ENCODE results near the gene FGGY. TPM values are rescaled to one million over a fixed set of nuclear protein-coding genes. Genes with fewer than 3 reads are reported as not detected.

FGGY gene
- total RNA-seq, 1 experiment from 2014 or later = 12.0 TPM

- Mint-ChIP-seq H3K36me3 (peaks cover 4% of the 10 kb centered on the region; the same call in 1 of the 2 replicates), H3K27me3 (ENCODE audit: low read depth) (no peaks in the 10 kb centered on the region; the same call in 1 of the 2 replicates), H3K9me3 (no peaks in the 10 kb centered on the region), H3K4me1 (no peaks in the 10 kb centered on the region), H3K4me3 (no peak overlapping the region), H3K27ac (no peak overlapping the region)
- CTCF ChIA-PET = no interaction called here
- DNase-seq (ENCODE audit: low spot score) (no peak), ATAC-seq (no peak)
- TF ChIP-seq AR (CRISPR knock-in tag; IDR thresholded peaks at IDR 0.05) (no peak), ZSCAN18 (CRISPR knock-in tag; IDR thresholded peaks at IDR 0.05) (no peak), SOX15 (CRISPR knock-in tag; IDR thresholded peaks at IDR 0.05) (no peak), OVOL2 (CRISPR knock-in tag; IDR thresholded peaks at IDR 0.05; ENCODE audit: borderline replicate concordance) (no peak), FOXK1 (CRISPR knock-in tag; IDR thresholded peaks at IDR 0.05) (no peak), E2F4 (CRISPR knock-in tag; IDR thresholded peaks at IDR 0.05; ENCODE audit: borderline replicate concordance, low read depth) (no peak), NR1H2 (CRISPR knock-in tag; IDR thresholded peaks at IDR 0.05) (no peak), CTCF (IDR thresholded peaks at IDR 0.05) (no peak), ZNF317 (CRISPR knock-in tag; IDR thresholded peaks at IDR 0.05; ENCODE audit: borderline replicate concordance, low read depth) (no peak), ELF4 (CRISPR knock-in tag; IDR thresholded peaks at IDR 0.05; ENCODE audit: low read depth) (no peak), EMX1 (CRISPR knock-in tag; IDR thresholded peaks at IDR 0.05) (no peak), ZNF138 (CRISPR knock-in tag; conservative IDR thresholded peaks at IDR 0.05) (no peak), JUN (CRISPR knock-in tag; IDR thresholded peaks at IDR 0.05) (no peak), PREB (CRISPR knock-in tag; IDR thresholded peaks at IDR 0.05; ENCODE audit: borderline replicate concordance) (no peak), ZNF232 (CRISPR knock-in tag; IDR thresholded peaks at IDR 0.05) (no peak), E2F1 (CRISPR knock-in tag; IDR thresholded peaks at IDR 0.05) (no peak), ZNF671 (CRISPR knock-in tag; IDR thresholded peaks at IDR 0.05) (no peak), FOXJ3 (CRISPR knock-in tag; IDR thresholded peaks at IDR 0.05; ENCODE audit: borderline replicate concordance) (no peak)
- POLR2A ChIA-PET = no interaction called here
Measured at GRCh38 chr1:59345221-59345620, 48.3 kb downstream of the FGGY start.

Data from WTC11 (cell line).